Thoracic aorta (tissue), 2 donors: Measurements from ENCODE around the gene ZNF280C. TPM values are rescaled to one million over a fixed set of nuclear protein-coding genes. Genes with fewer than 3 reads are reported as not detected.

ENCODE experiments used
- ATAC-seq: fragments of 150-250 bp; one replicate; pipeline ENCODE4 v1.8.0; 2017; ENCODE audit warnings: low read depth; ENCODE audit not compliant: insufficient number of reproducible peaks, low FRiP score
- DNase-seq: peaks from one replicate; pipeline ENCODE4 v3.0.0-alpha.2; 2020; ENCODE audit warnings: low spot score
- H3K27ac ChIP-seq, 2 donors: fragments of 200-600 bp; sonication (generic); 1 replicate in 1 of 2; 2 replicates in 1 of 2; pipeline ENCODE4 v1.5.1; 2016; ENCODE audit warnings: mild to moderate bottlenecking in 2 of 2, moderate library complexity in 2 of 2
- H3K27me3 ChIP-seq: fragments of 200-600 bp; sonication (generic); replicated peaks from 2 replicates; pipeline ENCODE4 v1.6.0; 2016; ENCODE audit warnings: mild to moderate bottlenecking; ENCODE audit not compliant: insufficient read depth
- H3K36me3 ChIP-seq: fragments of 200-600 bp; sonication (generic); one replicate; pipeline ENCODE4 v1.5.1; 2016
- H3K4me1 ChIP-seq, 2 donors: fragments of 200-600 bp; sonication (generic); 1 replicate in 1 of 2; 2 replicates in 1 of 2; pipeline versions ENCODE4 v1.5.1 to v1.6.0; 2016; ENCODE audit warnings: low read depth in 2 of 2, mild to moderate bottlenecking in 1 of 2; ENCODE audit not compliant: control insufficient read depth in 1 of 2
- H3K4me3 ChIP-seq: fragments of 200-600 bp; sonication (generic); 2 replicates; pipeline ENCODE4 v1.5.1; 2016; ENCODE audit warnings: mild to moderate bottlenecking
- H3K9me3 ChIP-seq: fragments of 200-600 bp; sonication (generic); 2 replicates; pipeline ENCODE4 v1.5.1; 2016
- CTCF ChIP-seq: fragments of 200-600 bp; sonication (generic); IDR thresholded peaks from one replicate; pipeline ENCODE4 v1.5.1; 2019; ENCODE audit warnings: antibody characterized with exemption
- total RNA-seq, 2 donors: library from RNA; depleted of rRNA; stranded (reverse); fragments of >200 nt; gene quantifications; one replicate each; pipeline versions ENCODE4 v1.1.0 to v1.2.3, GENCODE V29; 2016

The ZNF280C gene, protein sequence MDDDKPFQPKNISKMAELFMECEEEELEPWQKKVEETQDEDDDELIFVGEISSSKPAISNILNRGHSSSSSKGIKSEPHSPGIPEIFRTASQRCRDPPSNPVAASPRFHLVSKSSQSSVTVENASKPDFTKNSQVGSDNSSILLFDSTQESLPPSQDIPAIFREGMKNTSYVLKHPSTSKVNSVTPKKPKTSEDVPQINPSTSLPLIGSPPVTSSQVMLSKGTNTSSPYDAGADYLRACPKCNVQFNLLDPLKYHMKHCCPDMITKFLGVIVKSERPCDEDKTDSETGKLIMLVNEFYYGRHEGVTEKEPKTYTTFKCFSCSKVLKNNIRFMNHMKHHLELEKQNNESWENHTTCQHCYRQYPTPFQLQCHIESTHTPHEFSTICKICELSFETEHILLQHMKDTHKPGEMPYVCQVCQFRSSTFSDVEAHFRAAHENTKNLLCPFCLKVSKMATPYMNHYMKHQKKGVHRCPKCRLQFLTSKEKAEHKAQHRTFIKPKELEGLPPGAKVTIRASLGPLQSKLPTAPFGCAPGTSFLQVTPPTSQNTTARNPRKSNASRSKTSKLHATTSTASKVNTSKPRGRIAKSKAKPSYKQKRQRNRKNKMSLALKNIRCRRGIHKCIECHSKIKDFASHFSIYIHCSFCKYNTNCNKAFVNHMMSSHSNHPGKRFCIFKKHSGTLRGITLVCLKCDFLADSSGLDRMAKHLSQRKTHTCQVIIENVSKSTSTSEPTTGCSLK
- 1 to 10 TPM; 2.7 to 4.0 TPM for total RNA-seq

DNA sequence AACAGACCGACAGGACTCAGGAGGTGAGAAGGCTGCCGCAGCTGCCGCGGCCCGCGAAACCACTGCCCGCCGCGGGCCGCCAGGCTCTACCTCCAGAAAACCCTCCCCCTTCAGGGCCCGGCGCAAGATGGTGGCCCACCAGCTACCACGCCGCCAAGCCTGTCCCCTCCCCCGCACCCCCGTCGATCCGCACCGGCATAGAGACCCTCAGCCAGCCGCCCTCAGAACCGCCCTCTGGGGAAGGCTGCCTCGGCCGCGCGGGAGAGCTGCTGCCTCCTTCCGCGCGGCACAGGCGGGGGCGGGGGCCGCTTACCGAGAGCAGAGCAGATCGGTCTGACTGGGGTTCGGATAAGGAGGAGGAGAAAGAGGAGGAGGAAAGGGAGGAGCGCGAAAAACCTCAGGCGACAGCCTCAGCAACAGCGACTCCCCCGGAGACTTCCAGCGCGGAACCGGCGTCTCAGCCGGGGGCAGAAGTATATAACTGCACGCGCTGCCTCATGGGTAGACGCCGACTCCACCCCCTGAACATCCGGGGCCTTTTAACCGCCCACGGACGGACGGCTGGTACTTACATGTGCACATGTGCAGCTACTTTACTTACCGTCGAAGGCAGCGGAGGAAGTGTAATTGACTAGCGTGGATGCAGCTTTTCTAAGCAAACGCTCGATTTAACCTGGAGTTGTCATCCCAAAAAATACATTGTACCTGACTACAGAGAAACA, at the start of gene ZNF280C:
Gene ZNF280C (minus strand): TSS at position 451 of the 722 bp plus-strand sequence. CDS start 8,450 bp downstream, outside the sequence.
- H3K4me1 ChIP-seq, result peaks cover 0 to 7% of the 10 kb centered on the region in 2 donors
- ATAC-seq, result peak; percentile 86

DNA sequence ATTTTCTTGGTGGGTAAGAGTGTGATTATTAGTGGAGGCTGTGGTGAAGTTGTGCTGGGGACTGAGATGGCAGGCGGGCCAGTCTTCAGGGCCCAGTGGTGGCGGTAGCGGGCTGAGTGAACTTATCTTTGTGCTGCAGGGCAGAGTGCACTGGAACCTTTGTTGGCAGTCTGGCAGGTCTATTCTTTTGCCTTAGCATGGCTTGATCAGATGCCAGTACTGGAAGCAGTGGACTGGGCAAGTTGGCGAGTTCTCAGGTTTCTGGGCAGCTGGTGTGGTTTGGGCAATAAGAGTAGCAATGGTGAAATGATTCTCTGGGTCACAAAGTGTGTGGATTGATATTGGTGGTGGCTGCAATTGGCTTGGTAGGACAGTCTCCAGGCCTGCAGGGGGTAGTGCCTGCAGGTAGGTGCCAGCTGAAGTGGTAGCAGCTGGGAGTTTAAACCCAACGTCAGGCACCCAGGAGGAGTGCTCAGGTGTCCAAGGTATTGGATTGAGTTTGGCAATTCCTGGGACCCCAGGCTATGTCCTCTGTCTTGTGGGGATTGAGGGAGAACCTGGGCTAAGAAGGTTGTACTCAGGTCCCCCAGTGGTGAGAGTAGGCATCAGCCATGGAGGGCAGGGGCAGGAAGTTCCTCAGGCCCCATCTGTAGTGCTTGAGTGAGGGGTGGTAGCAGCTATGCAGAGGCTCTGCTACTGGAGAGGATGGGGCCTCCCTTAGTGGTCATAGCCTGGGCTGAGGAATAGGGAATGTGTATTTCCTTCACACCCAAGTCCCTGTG, 36.1 kb upstream of the ZNF280C start:
- H3K4me3 ChIP-seq, result no peak overlapping the region
- no peak overlapping the region for H3K27ac ChIP-seq
- H3K27me3 ChIP-seq, result no peaks in the 10 kb centered on the region
- no peaks in the 10 kb centered on the region for H3K4me1 ChIP-seq
- DNase-seq (no peak), ATAC-seq (no peak)
- no peaks in the 10 kb centered on the region for H3K36me3 ChIP-seq
- H3K9me3 ChIP-seq, result no peaks in the 10 kb centered on the region
- TF ChIP-seq CTCF, result no peak

More for the DNA sequence above, at the start of gene ZNF280C:
- TF ChIP-seq CTCF, result peak; percentile 15
- peak within 1 kb of the TSS; percentile 84 to 88 for H3K27ac ChIP-seq
- H3K36me3 ChIP-seq, result no peaks in the 10 kb centered on the region
- H3K27me3 ChIP-seq, result no peaks in the 10 kb centered on the region
- DNase-seq, result peak; percentile 76
- peak within 1 kb of the TSS; percentile 86 for H3K4me3 ChIP-seq
- H3K9me3 ChIP-seq, result no peaks in the 10 kb centered on the region

GRCh38 chrX:130301977-130302376, 33.3 kb upstream of the ZNF280C start:
- no peak for TF ChIP-seq CTCF
- no peaks in the 10 kb centered on the region for H3K36me3 ChIP-seq
- H3K27ac ChIP-seq, result no peak overlapping the region
- no peaks in the 10 kb centered on the region for H3K27me3 ChIP-seq
- no peaks in the 10 kb centered on the region for H3K4me1 ChIP-seq
- no peak for DNase-seq
- H3K4me3 ChIP-seq, result no peak overlapping the region
- no peaks in the 10 kb centered on the region for H3K9me3 ChIP-seq
- ATAC-seq, result no peak

- DNase-seq, result no peak
- no peak overlapping the region for H3K27ac ChIP-seq
- TF ChIP-seq CTCF, result no peak
- no peaks in the 10 kb centered on the region for H3K36me3 ChIP-seq
- H3K9me3 ChIP-seq, result no peaks in the 10 kb centered on the region
- no peaks in the 10 kb centered on the region for H3K27me3 ChIP-seq
- ATAC-seq, result no peak
- H3K4me1 ChIP-seq, result peaks cover 0 to 3% of the 10 kb centered on the region in 2 donors
- no peak overlapping the region for H3K4me3 ChIP-seq
Measured at GRCh38 chrX:130301405-130301804, 32.7 kb upstream of the ZNF280C start.
